GM23338 (cell line): Measurements from ENCODE around the gene MEFV.

Source experiments
- CREB1 ChIP-seq: fragments of 250-450 bp; sonication (Bioruptor Pico); IDR thresholded peaks from 2 replicates; pipeline ENCODE4 v1.5.0; 2020; ENCODE audit warnings: low read depth, mild to moderate bottlenecking, moderate library complexity
- CTCF ChIP-seq, 2 experiments: fragments of 200-600 bp in 1 of 2; sonication (generic) in 1 of 2; conservative IDR thresholded peaks; 2 replicates each; pipeline versions ENCODE4 v1.5.1 to v1.6.1; 2016 to 2017; ENCODE audit warnings: antibody characterized with exemption in 2 of 2, low read depth in 2 of 2, mild to moderate bottlenecking in 2 of 2, moderate library complexity in 1 of 2
- ETS1 ChIP-seq: IDR thresholded peaks from 2 replicates; pipeline ENCODE4 v1.6.1; 2016; ENCODE audit warnings: antibody characterized with exemption
- EZH2 ChIP-seq: fragments of 200-600 bp; sonication (generic); IDR thresholded peaks from one replicate; pipeline ENCODE4 v1.8.0; 2017; ENCODE audit warnings: antibody characterized with exemption, mild to moderate bottlenecking, low read depth; ENCODE audit not compliant: unreplicated experiment
- EZH2phosphoT487 ChIP-seq: fragments of 200-600 bp; sonication (generic); IDR thresholded peaks from one replicate; pipeline ENCODE4 v1.8.1; 2018; ENCODE audit warnings: antibody characterized with exemption; ENCODE audit not compliant: unreplicated experiment
- JUNB ChIP-seq: IDR thresholded peaks from one replicate; pipeline ENCODE4 v1.6.1; 2016; ENCODE audit warnings: antibody characterized with exemption; ENCODE audit not compliant: unreplicated experiment
- POLR2AphosphoS5 ChIP-seq: IDR thresholded peaks from 2 replicates; pipeline ENCODE4 v1.6.1; 2016; ENCODE audit warnings: antibody characterized with exemption, low read depth
- REST ChIP-seq: IDR thresholded peaks from one replicate; pipeline ENCODE4 v1.6.1; 2018; ENCODE audit warnings: antibody characterized with exemption; ENCODE audit not compliant: unreplicated experiment
- STAT1 ChIP-seq: IDR thresholded peaks from one replicate; pipeline ENCODE4 v1.6.1; 2016; ENCODE audit warnings: antibody characterized with exemption; ENCODE audit not compliant: unreplicated experiment
- ZNF114 ChIP-seq: fragments of 250-450 bp; sonication (Bioruptor Pico); IDR thresholded peaks from 2 replicates; pipeline ENCODE4 v1.5.0; 2020; ENCODE audit warnings: mild to moderate bottlenecking, moderate library complexity

- TF ChIP-seq CTCF (conservative IDR thresholded peaks at IDR 0.05; ENCODE audit: low read depth in 2 of 2) (no peak), EZH2 (no peak), POLR2AphosphoS5 (no peak), ETS1 (no peak), REST (no peak), ZNF114 (CRISPR knock-in tag) (no peak), CREB1 (CRISPR knock-in tag) (no peak), EZH2phosphoT487 (no peak), JUNB (no peak), STAT1 (no peak)
Observed at GRCh38 chr16:3268294-3268693, 11.9 kb upstream of the MEFV start.
